T-helper 17 cell (primary cell): ENCODE results near the gene DMKN. TPM values are rescaled to one million over a fixed set of nuclear protein-coding genes. Genes with fewer than 3 reads are reported as not detected.
A peak's percentile ranks its signal among the peaks of the same experiment; 100 is the strongest.
"Not testable (repeated sequence)": the region's sequence is repeated elsewhere in the genome, so short reads cannot be mapped to it uniquely, and the experiment has no call there.

Experiments
- ATAC-seq: fragments of 150-1000 bp; cut with Tn5 transposase; 2 replicates; pipeline ENCODE4 v1.10.0; 2021; ENCODE audit warnings: mild to moderate bottlenecking, moderate library complexity
- DNase-seq, 3 donors: peaks; one replicate each; pipeline versions ENCODE4 v3.0.0 to v3.0.0-alpha.2; 2020 to 2021
- H3K9me3 ChIP-seq: one replicate; pipeline ENCODE4 v1.7.0; 2013; ENCODE audit warnings: low read length, mild to moderate bottlenecking; ENCODE audit not compliant: control insufficient read depth, poor library complexity, severe bottlenecking
- H3K27ac Mint-ChIP-seq: one replicate; pipeline ENCODE4 v1.8.0; 2022; ENCODE audit warnings: mild to moderate bottlenecking, moderate library complexity, mixed read lengths
- H3K27me3 Mint-ChIP-seq: one replicate; pipeline ENCODE4 v1.8.0; 2022; ENCODE audit warnings: mixed read lengths
- H3K36me3 Mint-ChIP-seq: one replicate; pipeline ENCODE4 v1.8.0; 2022; ENCODE audit warnings: low read depth, mixed read lengths
- H3K4me1 Mint-ChIP-seq: one replicate; pipeline ENCODE4 v1.8.0; 2022; ENCODE audit warnings: mild to moderate bottlenecking, mixed read lengths
- H3K4me3 Mint-ChIP-seq: one replicate; pipeline ENCODE4 v1.8.0; 2022; ENCODE audit warnings: mild to moderate bottlenecking, moderate library complexity, mixed read lengths
- total RNA-seq, 4 donors: library from RNA in 2 of 4; stranded (reverse) in 2 of 4; gene quantifications; one replicate each; pipeline ENCODE4 v1.2.3 and lab custom pipeline; 2022 to 2026

Gene DMKN
- total RNA-seq, 2 donors from 2014 or later = not detected

GRCh38 chr19:35470128-35470527 is 43.3 kb downstream of the DMKN start:
- Mint-ChIP-seq H3K27ac (no peak overlapping the region), H3K4me3 (no peak overlapping the region), H3K27me3 (peaks cover 6% of the 10 kb centered on the region), H3K4me1 (peaks cover 6% of the 10 kb centered on the region), H3K36me3 (peaks cover 3% of the 10 kb centered on the region)
- no peaks in the 10 kb centered on the region for H3K9me3 ChIP-seq
- no peak for ATAC-seq
- no peak for DNase-seq

DNA sequence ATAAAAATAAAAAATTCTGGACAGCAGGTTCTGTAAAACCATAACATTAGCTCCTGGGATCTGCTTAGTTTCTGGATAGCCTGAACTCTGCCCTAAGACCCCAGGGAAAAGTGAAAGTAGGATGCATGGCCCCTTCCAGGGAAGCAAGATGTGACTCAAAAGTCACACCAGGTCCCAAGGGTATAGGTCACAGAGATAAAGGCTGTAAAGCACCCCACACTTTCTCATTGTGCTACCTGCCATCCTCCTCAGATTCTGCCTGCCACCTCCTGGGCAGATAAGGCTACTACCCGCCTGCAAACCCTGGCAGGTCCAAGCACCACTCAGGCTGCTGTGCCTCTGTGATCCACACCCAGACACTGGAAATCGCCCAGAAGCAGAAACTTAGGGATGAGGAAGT is 44.8 kb downstream of the DMKN start:
- DNase-seq (peak; percentile 43 to 56 (median 50)), ATAC-seq (peak; percentile 100)
- Mint-ChIP-seq H3K4me1 (peaks cover 10% of the 10 kb centered on the region), H3K36me3 (peaks cover 3% of the 10 kb centered on the region), H3K27me3 (no peaks in the 10 kb centered on the region), H3K4me3 (no peak overlapping the region), H3K27ac (no peak overlapping the region)
- H3K9me3 ChIP-seq = no peaks in the 10 kb centered on the region

- Mint-ChIP-seq H3K4me3 (no peak overlapping the region), H3K4me1 (peaks cover 25% of the 10 kb centered on the region), H3K36me3 (peaks cover 3% of the 10 kb centered on the region), H3K27me3 (no peaks in the 10 kb centered on the region), H3K27ac (no peak overlapping the region)
- no peak for ATAC-seq
- no peaks in the 10 kb centered on the region for H3K9me3 ChIP-seq
- no peak for DNase-seq
Observed at GRCh38 chr19:35466259-35466658, 47.2 kb downstream of the DMKN start.

GRCh38 chr19:35462956-35463355 is 50.5 kb downstream of the DMKN start:
- H3K27me3 Mint-ChIP-seq, H3K9me3 ChIP-seq, H3K36me3 Mint-ChIP-seq, DNase-seq: not testable (repeated sequence)
- Mint-ChIP-seq H3K4me1 (peaks cover 43% of the 10 kb centered on the region), H3K27ac (peak overlapping the region; percentile 94), H3K4me3 (peak overlapping the region; percentile 82)
- ATAC-seq = peak; percentile 54

DNA sequence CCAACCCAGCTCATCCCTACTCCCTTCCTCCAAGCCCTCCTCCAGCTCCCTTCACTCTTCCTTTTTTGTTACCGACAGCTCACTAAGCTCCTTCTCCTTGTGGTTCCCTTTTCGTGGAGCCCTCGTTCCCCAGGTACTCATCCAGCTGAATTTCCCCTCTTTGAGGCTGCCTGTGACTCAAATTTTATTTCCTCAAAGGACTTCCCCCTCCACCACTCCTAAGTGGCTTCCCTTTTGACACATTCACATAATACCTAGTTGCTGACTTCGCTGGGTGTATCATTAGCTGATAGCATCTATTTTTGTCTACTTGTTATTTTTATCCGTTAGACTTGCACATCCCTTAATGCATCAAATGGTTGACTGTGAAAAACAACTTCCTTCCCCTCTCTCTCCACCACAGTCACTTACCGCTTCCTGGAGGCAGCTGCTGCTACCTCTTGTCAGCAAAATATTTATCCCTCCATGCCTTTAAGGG is 50.9 kb downstream of the DMKN start:
- peak overlapping the region; percentile 82 for H3K4me3 Mint-ChIP-seq
- H3K9me3 ChIP-seq = no peaks in the 10 kb centered on the region
- H3K27ac Mint-ChIP-seq = peak overlapping the region; percentile 94
- H3K4me1 Mint-ChIP-seq = peaks cover 48% of the 10 kb centered on the region
- DNase-seq (peak in 2 of 3 donors; percentile 11 to 42), ATAC-seq (peak; percentile 94)
- peaks cover 3% of the 10 kb centered on the region for H3K36me3 Mint-ChIP-seq
- no peaks in the 10 kb centered on the region for H3K27me3 Mint-ChIP-seq

- peaks cover 55% of the 10 kb centered on the region for H3K4me1 Mint-ChIP-seq
- H3K4me3 Mint-ChIP-seq, H3K9me3 ChIP-seq, DNase-seq, H3K27me3 Mint-ChIP-seq, ATAC-seq, H3K36me3 Mint-ChIP-seq: not testable (repeated sequence)
- H3K27ac Mint-ChIP-seq = peak overlapping the region; percentile 94
Observed at GRCh38 chr19:35461788-35462187, 51.7 kb downstream of the DMKN start.

GRCh38 chr19:35461060-35461459 is 52.4 kb downstream of the DMKN start:
- peak overlapping the region; percentile 69 for H3K4me3 Mint-ChIP-seq

GRCh38 chr19:35460608-35461007 is 52.8 kb downstream of the DMKN start:
- ATAC-seq = no peak
- Mint-ChIP-seq H3K4me1 (peaks cover 57% of the 10 kb centered on the region), H3K27me3 (no peaks in the 10 kb centered on the region), H3K36me3 (peaks cover 3% of the 10 kb centered on the region), H3K27ac (peak overlapping the region; percentile 90), H3K4me3 (peak overlapping the region; percentile 69)
- DNase-seq = no peak
- H3K9me3 ChIP-seq = no peaks in the 10 kb centered on the region

More at GRCh38 chr19:35461060-35461459, 52.4 kb downstream of the DMKN start:
- DNase-seq (no peak), ATAC-seq (no peak)
- Mint-ChIP-seq H3K4me1 (peaks cover 52% of the 10 kb centered on the region), H3K27me3 (no peaks in the 10 kb centered on the region), H3K36me3 (peaks cover 3% of the 10 kb centered on the region), H3K27ac (peak overlapping the region; percentile 90)
- no peaks in the 10 kb centered on the region for H3K9me3 ChIP-seq

GRCh38 chr19:35459414-35460082 is 53.9 kb downstream of the DMKN start:
- ATAC-seq (no peak), DNase-seq (no peak)
- H3K9me3 ChIP-seq = no peaks in the 10 kb centered on the region
- Mint-ChIP-seq H3K4me3 (no peak overlapping the region), H3K27me3 (no peaks in the 10 kb centered on the region), H3K36me3 (no peaks in the 10 kb centered on the region), H3K4me1 (peaks cover 58% of the 10 kb centered on the region), H3K27ac (peak overlapping the region; percentile 90)

DNA sequence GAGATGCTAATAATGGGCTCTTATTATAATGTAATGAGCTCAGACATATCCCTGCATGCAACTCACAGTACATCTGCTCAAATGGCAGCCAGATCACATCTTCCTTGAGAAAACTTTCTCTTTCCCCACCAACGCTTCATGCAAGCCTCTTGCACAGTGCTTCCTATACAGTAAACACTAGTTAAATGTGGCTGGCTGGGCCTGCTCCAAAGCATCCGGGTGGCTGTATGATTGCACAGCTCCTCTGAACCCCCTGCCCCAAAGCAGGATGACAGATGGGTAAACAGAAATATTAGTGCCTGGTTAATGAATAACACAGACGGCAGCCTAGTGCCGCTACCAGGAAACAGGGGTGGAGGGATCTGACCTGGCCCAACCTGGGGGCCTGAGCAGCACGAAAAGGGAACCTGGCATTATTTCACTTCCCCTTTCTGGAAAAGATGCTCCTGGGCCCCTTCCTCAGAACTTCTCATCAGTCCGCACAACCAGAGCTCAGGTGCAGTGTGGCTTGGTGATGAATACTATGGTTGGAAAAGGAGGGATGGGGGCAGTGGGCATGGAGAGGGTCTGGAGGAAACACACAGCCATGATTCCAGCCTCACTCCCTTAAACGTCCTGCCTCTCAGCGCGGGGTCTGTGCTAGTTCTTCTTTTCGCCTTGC is 54.6 kb downstream of the DMKN start:
- Mint-ChIP-seq H3K36me3 (no peaks in the 10 kb centered on the region), H3K4me1 (peaks cover 57% of the 10 kb centered on the region), H3K4me3 (no peak overlapping the region), H3K27ac (peak overlapping the region; percentile 91), H3K27me3 (no peaks in the 10 kb centered on the region)
- H3K9me3 ChIP-seq = no peaks in the 10 kb centered on the region
- no peak for ATAC-seq
- no peak for DNase-seq

DNA sequence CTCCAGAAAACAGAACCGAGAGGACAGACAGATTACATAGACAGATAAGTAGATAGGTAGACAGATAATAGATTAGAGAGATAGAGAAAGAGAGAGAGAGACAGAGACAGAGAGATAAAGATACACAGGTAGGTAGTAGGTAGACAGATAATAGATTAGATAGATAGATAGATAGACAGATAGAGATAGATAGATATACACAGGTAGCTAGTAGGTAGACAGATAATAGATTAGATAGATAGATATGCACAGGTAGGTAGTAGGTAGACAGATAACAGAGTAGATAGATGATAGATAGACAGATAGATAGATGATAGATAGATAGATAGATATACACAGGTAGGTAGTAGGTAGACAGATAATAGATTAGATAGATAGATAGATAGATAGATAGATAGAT is 55.3 kb downstream of the DMKN start:
- DNase-seq = no peak
- peaks cover 51% of the 10 kb centered on the region for H3K4me1 Mint-ChIP-seq
- H3K36me3 Mint-ChIP-seq = no peaks in the 10 kb centered on the region
- peak overlapping the region; percentile 91 for H3K27ac Mint-ChIP-seq
- no peaks in the 10 kb centered on the region for H3K27me3 Mint-ChIP-seq
- no peak overlapping the region for H3K4me3 Mint-ChIP-seq
- H3K9me3 ChIP-seq = no peaks in the 10 kb centered on the region
- no peak for ATAC-seq

DNA sequence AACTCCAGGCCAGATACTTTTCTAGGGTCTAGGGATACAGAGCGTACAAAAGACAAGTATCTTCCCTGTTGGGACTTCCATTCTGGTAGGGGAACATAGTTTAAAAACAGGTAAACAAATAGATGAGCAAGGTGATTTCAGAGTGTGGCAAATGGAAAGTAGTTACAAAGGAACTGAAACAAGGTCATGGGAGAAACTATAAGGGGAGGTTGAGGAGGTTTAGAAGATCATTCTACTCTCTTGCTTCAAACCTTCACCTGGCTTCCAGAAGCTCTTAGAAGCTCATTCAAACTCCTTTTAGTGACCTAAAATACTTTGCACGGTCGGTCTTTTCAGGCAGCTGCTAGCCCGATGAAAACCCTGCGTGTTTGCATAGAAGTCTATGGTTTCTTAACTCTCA is 56.3 kb downstream of the DMKN start:
- Mint-ChIP-seq H3K27ac (peak overlapping the region; percentile 91), H3K36me3 (no peaks in the 10 kb centered on the region), H3K4me3 (peak overlapping the region; percentile 1), H3K27me3 (no peaks in the 10 kb centered on the region), H3K4me1 (peaks cover 46% of the 10 kb centered on the region)
- no peaks in the 10 kb centered on the region for H3K9me3 ChIP-seq
- DNase-seq (no peak), ATAC-seq (no peak)

GRCh38 chr19:35455616-35456201 is 57.7 kb downstream of the DMKN start:
- Mint-ChIP-seq H3K4me1 (peaks cover 51% of the 10 kb centered on the region), H3K27ac (no peak overlapping the region), H3K36me3 (no peaks in the 10 kb centered on the region), H3K4me3 (no peak overlapping the region), H3K27me3 (no peaks in the 10 kb centered on the region)
- H3K9me3 ChIP-seq = no peaks in the 10 kb centered on the region
- ATAC-seq = no peak
- no peak for DNase-seq
